ENCODE measurements around the gene VAMP4.

The VAMP4 gene

DNA sequence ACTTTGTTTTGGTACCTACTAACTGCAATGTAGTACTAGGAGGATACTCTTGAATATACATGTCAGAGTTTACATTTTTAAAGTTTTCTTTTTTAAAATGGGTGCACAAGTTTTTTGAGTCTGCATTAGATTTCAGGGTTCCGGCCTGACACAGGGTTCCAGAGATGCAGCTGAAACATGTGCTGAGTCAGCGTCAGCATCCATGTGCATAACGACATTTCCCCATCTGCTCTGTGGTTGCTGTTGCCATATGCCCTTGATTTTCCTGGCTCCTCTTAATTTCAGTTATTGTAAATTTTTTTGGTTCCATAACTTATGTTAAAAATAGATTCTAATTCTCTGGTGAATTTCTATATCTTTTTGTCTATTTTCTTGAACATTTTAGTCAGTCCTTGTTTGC is 27.3 kb upstream of the VAMP4 start:
- no peaks in the 10 kb centered on the region for H3K27me3 Mint-ChIP-seq
- peaks cover 31% of the 10 kb centered on the region for H3K4me1 Mint-ChIP-seq (ENCODE audit: low read depth)
- intact Hi-C loops (cut with micrococcal nuclease): no loop called here
- no peaks in the 10 kb centered on the region for H3K9me3 Mint-ChIP-seq
- H3K27ac Mint-ChIP-seq: no peak overlapping the region
- no peak overlapping the region for H3K4me3 Mint-ChIP-seq
- no peaks in the 10 kb centered on the region for H3K36me3 Mint-ChIP-seq (ENCODE audit: low read depth)

DNA sequence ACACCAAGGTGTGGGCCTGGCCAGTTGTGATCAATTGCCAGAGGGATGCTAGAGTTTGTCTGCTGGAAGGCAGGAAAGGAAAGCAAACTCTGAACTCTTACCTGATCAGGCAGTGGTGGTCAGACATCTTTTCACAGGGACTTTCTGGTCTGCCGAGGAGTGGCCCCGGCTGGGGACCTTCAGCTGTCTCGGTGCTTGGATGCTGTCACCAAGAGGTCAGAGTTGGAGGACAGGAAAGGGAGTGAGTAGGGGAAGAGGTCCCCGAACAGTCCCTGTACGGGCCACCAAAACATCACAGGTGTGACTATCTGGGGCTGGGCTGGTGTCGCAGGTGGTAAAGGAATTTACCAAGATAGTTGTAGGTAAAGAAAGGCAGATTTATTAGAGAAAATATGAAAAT is 21.9 kb upstream of the VAMP4 start:
- Mint-ChIP-seq H3K4me3 (no peak overlapping the region), H3K4me1 (ENCODE audit: low read depth) (peaks cover 25% of the 10 kb centered on the region), H3K27ac (no peak overlapping the region), H3K36me3 (ENCODE audit: low read depth) (no peaks in the 10 kb centered on the region), H3K27me3 (no peaks in the 10 kb centered on the region), H3K9me3 (no peaks in the 10 kb centered on the region)
- intact Hi-C loops (cut with micrococcal nuclease): no loop called here

DNA sequence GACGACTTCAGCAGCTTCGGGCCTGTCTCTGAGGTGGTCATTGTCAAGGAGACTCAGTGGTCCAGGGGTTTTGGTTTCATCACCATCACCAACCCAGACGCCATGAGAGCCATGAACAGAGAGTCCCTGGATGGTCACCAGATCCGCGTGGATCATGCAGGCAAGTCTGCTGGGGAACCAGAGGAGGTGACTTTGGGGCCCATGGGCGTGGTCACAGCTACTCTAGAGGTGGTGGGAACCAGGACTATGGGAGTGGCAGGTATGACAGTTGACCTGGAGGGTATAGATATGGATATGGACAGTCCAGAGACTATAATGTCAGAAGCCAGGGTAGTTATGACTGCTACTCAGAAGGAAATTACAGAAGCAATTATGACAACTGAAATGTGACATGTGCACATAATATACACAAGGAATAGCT is 20.3 kb upstream of the VAMP4 start:
- H3K36me3 Mint-ChIP-seq (ENCODE audit: low read depth): no peaks in the 10 kb centered on the region
- intact Hi-C loops (cut with micrococcal nuclease): no loop called here
- H3K4me1 Mint-ChIP-seq (ENCODE audit: low read depth): peaks cover 15% of the 10 kb centered on the region
- H3K27me3 Mint-ChIP-seq: no peaks in the 10 kb centered on the region
- no peak overlapping the region for H3K4me3 Mint-ChIP-seq
- no peaks in the 10 kb centered on the region for H3K9me3 Mint-ChIP-seq
- no peak overlapping the region for H3K27ac Mint-ChIP-seq

DNA sequence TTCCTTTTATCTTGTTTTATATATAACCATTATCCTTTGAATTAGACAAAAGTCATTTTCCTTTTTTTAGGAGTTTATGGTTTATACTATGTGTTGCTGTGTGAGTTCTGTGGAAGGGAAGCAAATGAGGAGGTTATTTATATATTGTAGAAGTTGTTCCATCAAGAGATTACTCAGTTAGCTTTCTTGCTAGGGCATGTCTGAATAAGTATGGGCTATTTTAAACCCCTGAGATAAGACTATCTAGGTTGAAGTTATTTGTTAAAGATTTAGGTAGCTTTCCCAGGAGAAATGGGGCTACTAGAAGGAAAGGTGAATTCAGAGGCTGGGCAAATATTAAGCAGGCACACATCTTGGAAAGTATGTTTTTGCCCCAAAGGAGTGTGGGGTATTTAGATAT is 16.1 kb upstream of the VAMP4 start:
- H3K27me3 Mint-ChIP-seq: no peaks in the 10 kb centered on the region
- no peak overlapping the region for H3K27ac Mint-ChIP-seq
- H3K4me3 Mint-ChIP-seq: no peak overlapping the region
- no peaks in the 10 kb centered on the region for H3K9me3 Mint-ChIP-seq
- intact Hi-C loops (cut with micrococcal nuclease): no loop called here
- H3K4me1 Mint-ChIP-seq (ENCODE audit: low read depth): peaks cover 5% of the 10 kb centered on the region
- H3K36me3 Mint-ChIP-seq (ENCODE audit: low read depth): no peaks in the 10 kb centered on the region

DNA sequence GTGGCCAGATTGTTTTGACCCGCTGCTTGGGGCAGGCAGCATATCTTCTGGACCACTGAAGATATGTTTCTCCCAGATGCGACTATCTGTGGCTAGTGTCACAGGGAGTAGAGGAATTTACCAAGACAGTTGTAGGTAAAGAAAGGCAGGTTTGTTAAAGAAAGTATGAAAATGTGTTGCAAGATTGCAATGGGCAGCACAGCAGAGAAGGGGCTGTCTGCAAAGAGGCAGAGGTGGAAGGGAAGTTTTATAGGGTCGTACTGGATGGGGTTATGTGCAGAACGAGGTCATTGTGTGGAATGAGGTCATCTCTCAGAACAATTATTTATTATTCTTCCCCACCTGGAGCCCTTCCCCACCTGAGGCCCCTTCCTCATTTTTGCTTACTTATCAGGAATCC is 15.0 kb upstream of the VAMP4 start:
- H3K4me1 Mint-ChIP-seq (ENCODE audit: low read depth): peaks cover 5% of the 10 kb centered on the region
- H3K9me3 Mint-ChIP-seq: no peaks in the 10 kb centered on the region
- H3K27ac Mint-ChIP-seq: no peak overlapping the region
- H3K4me3 Mint-ChIP-seq: no peak overlapping the region
- H3K36me3 Mint-ChIP-seq (ENCODE audit: low read depth): no peaks in the 10 kb centered on the region
- H3K27me3 Mint-ChIP-seq: no peaks in the 10 kb centered on the region
- intact Hi-C loops (cut with micrococcal nuclease): no loop called here

DNA sequence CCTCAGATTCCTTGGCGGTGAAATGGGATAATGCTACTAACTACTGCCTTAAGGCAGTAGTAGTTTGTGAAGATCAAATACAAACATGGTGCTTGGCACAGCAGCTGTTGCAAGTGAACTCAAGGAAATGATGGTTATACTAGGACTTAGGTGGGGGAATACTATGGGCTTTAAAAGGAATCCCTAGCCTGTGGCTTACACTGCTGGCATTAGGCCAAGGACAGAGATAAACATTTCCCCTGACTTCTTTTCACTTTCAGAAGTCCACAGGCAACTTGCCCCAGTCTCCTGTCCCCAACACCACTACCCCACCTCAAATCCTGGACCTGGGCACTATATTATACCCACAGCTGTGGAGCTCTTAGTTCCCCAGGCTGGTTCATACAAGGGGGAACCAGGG is 13.1 kb upstream of the VAMP4 start:
- no peak overlapping the region for H3K27ac Mint-ChIP-seq
- H3K4me1 Mint-ChIP-seq (ENCODE audit: low read depth): peaks cover 5% of the 10 kb centered on the region
- no peaks in the 10 kb centered on the region for H3K27me3 Mint-ChIP-seq
- no peaks in the 10 kb centered on the region for H3K9me3 Mint-ChIP-seq
- H3K4me3 Mint-ChIP-seq: no peak overlapping the region
- no peaks in the 10 kb centered on the region for H3K36me3 Mint-ChIP-seq (ENCODE audit: low read depth)
- intact Hi-C loops (cut with micrococcal nuclease): no loop called here

DNA sequence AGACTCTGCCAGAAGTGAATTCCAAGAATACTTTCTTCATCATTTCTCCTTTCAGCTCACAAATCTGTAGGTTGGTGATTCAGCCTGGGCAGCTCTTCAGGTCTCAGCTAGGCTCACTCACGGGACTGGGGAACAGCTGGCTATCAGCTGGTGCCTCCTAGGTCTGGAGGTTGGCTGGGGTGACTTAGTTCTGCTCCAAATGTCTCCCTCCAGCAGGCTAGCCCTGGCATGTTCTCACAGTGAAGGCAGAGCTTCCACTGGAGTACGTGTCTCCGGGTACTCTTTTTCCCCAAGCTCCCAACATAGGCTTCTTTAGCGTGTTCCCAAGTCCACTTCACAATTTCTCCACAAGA is 12.5 kb upstream of the VAMP4 start:
- Mint-ChIP-seq H3K36me3 (ENCODE audit: low read depth) (no peaks in the 10 kb centered on the region), H3K4me3 (no peak overlapping the region), H3K4me1 (ENCODE audit: low read depth) (peaks cover 5% of the 10 kb centered on the region), H3K9me3 (no peaks in the 10 kb centered on the region), H3K27me3 (no peaks in the 10 kb centered on the region), H3K27ac (no peak overlapping the region)
- intact Hi-C loops (cut with micrococcal nuclease): no loop called here

DNA sequence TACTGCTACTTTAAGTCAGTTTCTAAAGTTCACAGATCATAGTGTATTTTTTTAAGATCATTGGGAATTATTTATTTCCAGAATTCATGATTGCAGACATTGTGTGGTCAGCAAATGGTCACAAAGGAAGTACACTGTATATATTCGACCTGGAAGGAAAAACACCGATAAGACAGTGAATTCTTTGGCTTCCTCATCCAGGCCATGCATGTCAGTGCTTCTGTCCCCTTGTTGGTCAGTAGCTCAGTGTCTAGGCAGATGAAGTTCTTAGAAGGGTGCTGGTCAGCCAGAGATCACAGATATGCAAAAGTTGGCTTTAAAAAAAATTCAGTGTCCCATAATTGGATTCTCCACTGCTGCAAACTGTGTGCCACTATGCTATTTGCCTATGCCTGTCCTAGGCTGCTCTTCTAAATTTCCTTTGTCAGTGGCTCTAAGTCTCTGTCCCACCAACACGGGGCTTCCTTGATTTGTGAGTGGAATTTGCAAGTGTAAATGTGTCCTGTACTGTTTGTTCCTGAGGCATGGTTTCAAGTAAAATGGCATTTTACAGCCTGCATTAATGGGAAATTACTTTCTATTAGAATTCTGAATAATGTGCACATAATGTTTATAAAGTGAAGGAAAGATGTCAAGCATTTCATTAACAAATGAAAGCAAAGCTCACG is 12.0 kb upstream of the VAMP4 start:
- intact Hi-C loops (cut with micrococcal nuclease): no loop called here
- H3K27me3 Mint-ChIP-seq: no peaks in the 10 kb centered on the region
- no peak overlapping the region for H3K4me3 Mint-ChIP-seq
- peaks cover 5% of the 10 kb centered on the region for H3K4me1 Mint-ChIP-seq (ENCODE audit: low read depth)
- no peaks in the 10 kb centered on the region for H3K9me3 Mint-ChIP-seq
- H3K36me3 Mint-ChIP-seq (ENCODE audit: low read depth): no peaks in the 10 kb centered on the region
- H3K27ac Mint-ChIP-seq: no peak overlapping the region

DNA sequence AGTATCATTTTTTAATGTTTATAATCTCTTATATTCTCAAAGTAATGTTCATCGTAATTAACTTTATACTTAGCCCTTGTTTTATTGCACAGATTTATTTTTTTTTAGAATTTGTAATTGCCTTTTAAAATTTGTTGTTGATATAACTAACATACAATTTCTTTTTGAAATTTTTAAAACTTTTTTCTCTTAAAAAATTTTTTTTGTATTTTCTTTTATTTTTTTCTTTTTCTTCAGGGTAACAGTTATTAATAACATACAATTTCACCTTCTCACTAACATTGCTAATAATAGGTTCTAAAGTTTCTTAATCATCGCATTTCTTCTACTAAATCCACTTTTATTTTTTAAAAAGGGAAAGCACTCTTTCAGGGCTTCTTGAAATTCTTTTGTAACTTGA is 11.3 kb upstream of the VAMP4 start:
- intact Hi-C loops (cut with micrococcal nuclease): no loop called here
- Mint-ChIP-seq H3K27ac (no peak overlapping the region), H3K9me3 (no peaks in the 10 kb centered on the region), H3K27me3 (no peaks in the 10 kb centered on the region), H3K36me3 (ENCODE audit: low read depth) (no peaks in the 10 kb centered on the region), H3K4me1 (ENCODE audit: low read depth) (peaks cover 5% of the 10 kb centered on the region), H3K4me3 (no peak overlapping the region)

DNA sequence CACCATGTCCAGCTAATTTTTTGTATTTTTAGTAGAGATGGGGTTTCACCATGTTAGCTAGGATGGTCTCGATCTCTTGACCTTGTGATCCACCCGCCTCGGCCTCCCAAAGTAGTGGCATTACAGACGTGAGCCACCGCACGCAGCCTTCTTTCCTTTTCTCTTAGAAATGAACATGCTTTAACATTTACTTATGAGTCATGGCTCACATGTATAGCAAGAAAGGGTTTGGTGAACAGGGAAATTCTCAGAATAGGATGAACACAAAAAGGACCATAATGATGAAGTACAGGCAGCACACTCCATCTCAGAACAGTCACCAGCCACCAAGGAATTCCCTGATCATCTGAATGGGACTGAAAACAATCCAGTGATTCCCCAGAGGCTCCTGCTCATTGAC is 9.4 kb upstream of the VAMP4 start:
- H3K9me3 Mint-ChIP-seq: no peaks in the 10 kb centered on the region
- no peaks in the 10 kb centered on the region for H3K27me3 Mint-ChIP-seq
- no peak overlapping the region for H3K4me3 Mint-ChIP-seq
- peaks cover 5% of the 10 kb centered on the region for H3K4me1 Mint-ChIP-seq (ENCODE audit: low read depth)
- H3K36me3 Mint-ChIP-seq (ENCODE audit: low read depth): no peaks in the 10 kb centered on the region
- no peak overlapping the region for H3K27ac Mint-ChIP-seq
- intact Hi-C loops (cut with micrococcal nuclease): no loop called here

DNA sequence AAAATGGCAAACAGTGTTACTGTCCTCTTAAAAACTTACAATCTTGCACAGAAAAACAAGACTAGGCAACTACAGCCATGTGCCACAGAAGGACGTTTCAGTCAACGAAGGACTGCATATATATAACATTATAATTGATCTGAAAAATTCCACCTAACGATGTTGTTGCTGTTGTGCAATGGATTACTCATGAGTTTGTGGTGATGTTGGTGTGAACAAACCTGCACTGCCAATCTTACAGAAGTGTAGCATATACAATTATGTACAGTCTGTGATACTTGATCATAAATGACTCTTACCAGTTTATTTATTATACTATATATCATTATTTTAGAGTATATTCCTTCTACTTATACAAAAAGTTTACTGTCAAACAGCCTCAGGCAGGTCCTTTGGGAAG is 6.8 kb upstream of the VAMP4 start:
- intact Hi-C loops (cut with micrococcal nuclease): loop anchor here (10.0 kb wide), 1 partner anchor 1674 kb away; the partner anchor contains the start of gene KIFAP3
- Mint-ChIP-seq H3K9me3 (no peaks in the 10 kb centered on the region), H3K4me3 (no peak overlapping the region), H3K4me1 (ENCODE audit: low read depth) (peaks cover 14% of the 10 kb centered on the region), H3K36me3 (ENCODE audit: low read depth) (no peaks in the 10 kb centered on the region), H3K27me3 (no peaks in the 10 kb centered on the region), H3K27ac (no peak overlapping the region)

DNA sequence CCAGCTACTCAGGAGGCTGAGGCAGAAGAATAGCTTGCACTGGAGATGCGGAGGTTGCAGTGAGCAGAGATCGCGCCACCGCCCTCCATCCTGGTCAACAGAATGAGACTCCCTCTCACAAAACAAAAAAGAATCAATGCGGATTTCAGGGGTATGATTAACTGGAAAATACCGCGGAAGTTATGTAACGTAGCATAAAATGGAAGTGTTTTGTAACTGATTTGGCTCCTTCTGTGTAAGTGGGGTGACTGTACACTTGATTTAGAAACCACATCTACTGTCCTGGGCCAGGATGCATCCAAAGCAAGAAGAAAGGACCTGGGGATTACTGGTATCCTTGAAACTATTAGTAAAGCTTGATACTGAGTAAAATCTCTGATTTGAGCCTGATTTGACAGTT is 3.1 kb upstream of the VAMP4 start:
- intact Hi-C loops (cut with micrococcal nuclease): loop anchor here (5.0 to 10.0 kb wide), 3 partner anchors 97 to 1670 kb away; partner anchors contain the start of genes DNM3, KIFAP3 and PRRC2C
- H3K4me3 Mint-ChIP-seq: no peak overlapping the region
- peaks cover 18% of the 10 kb centered on the region for H3K36me3 Mint-ChIP-seq (ENCODE audit: low read depth)

DNA sequence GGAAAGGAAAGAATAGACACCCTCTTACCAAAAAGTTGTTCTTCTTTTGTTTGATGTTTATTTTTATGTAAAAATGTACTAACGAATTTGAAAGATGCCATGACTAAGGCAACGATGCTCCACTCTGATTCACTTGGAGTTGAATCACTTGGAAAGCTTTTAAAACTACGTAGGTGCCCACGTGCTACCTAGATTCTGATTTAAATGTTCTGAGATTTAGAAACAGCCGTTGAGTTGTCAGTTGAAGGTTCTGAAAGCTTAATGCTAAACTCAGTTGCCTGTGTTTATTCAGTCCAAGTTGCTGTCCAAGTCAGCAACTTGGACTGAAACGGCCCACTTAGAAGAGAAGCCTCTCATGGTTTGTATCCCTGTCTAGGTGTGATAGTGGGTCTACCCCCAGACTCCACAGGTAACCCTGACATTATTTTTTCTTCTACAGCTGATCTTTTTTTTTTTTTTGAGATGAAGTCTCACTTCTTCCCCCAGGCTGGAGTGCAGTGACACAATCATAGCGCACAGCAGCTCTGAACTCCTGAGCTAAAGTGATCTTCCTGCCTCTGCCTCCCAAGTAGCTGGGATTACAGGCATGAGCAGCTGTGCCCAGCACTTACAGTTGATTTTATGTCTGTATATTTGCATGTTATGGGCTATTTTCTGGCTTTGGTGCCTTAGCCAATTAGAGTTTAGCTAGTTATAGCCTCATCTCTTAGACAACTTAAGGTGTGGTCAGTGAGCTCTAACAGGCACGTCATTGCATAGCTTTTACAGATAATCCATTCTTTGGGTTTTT is 1.4 kb upstream of the VAMP4 start:
- peak overlapping the region; percentile 98 for H3K4me3 Mint-ChIP-seq
- intact Hi-C loops (cut with micrococcal nuclease): loop anchor here (5.0 to 10.0 kb wide), 3 partner anchors 99 to 1668 kb away; partner anchors contain the start of genes DNM3, KIFAP3 and PRRC2C
- H3K36me3 Mint-ChIP-seq (ENCODE audit: low read depth): peaks cover 26% of the 10 kb centered on the region
- no peaks in the 10 kb centered on the region for H3K27me3 Mint-ChIP-seq
- H3K27ac Mint-ChIP-seq: peak overlapping the region; percentile 93
- H3K9me3 Mint-ChIP-seq: no peaks in the 10 kb centered on the region
- peaks cover 41% of the 10 kb centered on the region for H3K4me1 Mint-ChIP-seq (ENCODE audit: low read depth)

More for the DNA sequence above, 3.1 kb upstream of the VAMP4 start:
- H3K27me3 Mint-ChIP-seq: no peaks in the 10 kb centered on the region
- peaks cover 29% of the 10 kb centered on the region for H3K4me1 Mint-ChIP-seq (ENCODE audit: low read depth)
- no peaks in the 10 kb centered on the region for H3K9me3 Mint-ChIP-seq
- H3K27ac Mint-ChIP-seq: peak overlapping the region; percentile 48

DNA sequence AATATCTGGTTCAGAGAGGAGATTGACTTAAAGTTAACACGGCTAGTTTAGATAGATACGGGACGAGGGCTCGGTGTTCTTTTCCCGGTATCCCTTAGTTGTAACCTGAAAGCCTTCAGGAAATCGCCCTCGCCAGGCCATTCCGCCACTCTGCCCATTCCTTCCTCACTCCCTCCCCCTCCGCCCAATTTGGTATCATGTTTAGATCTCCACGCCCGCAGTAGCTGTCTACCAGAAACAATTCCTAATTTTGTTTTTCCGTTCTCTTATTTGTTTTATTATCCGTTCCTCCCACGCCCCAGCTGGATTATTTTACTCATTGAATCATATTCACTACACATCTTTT is 685 bp upstream of the VAMP4 start:
- no peaks in the 10 kb centered on the region for H3K27me3 Mint-ChIP-seq
- H3K9me3 Mint-ChIP-seq: no peaks in the 10 kb centered on the region
- H3K27ac Mint-ChIP-seq: peak overlapping the region; percentile 93
- intact Hi-C loops (cut with micrococcal nuclease): loop anchor here (1.0 to 10.0 kb wide), 4 partner anchors 39 to 1668 kb away; partner anchors contain the start of genes DNM3, KIFAP3, METTL13 and PRRC2C
- peaks cover 29% of the 10 kb centered on the region for H3K36me3 Mint-ChIP-seq (ENCODE audit: low read depth)
- peak overlapping the region; percentile 98 for H3K4me3 Mint-ChIP-seq
- peaks cover 41% of the 10 kb centered on the region for H3K4me1 Mint-ChIP-seq (ENCODE audit: low read depth)
